KMS-11 (cell line): ENCODE results near the gene WDR77.
A peak's percentile ranks its signal among the peaks of the same experiment; 100 is the strongest.

Source experiments
- H2AFZ ChIP-seq: fragments of 200-600 bp; sonication (generic); 2 replicates; pipeline ENCODE4 v1.6.1; 2016; ENCODE audit warnings: antibody characterized with exemption, mixed run types, low read depth
- H3K27ac ChIP-seq: fragments of 200-600 bp; sonication (generic); 2 replicates; pipeline ENCODE4 v1.6.1; 2016; ENCODE audit warnings: mild to moderate bottlenecking, mixed run types
- H3K27me3 ChIP-seq: fragments of 200-600 bp; sonication (generic); 2 replicates; pipeline ENCODE4 v1.6.1; 2017; ENCODE audit warnings: mild to moderate bottlenecking, low read depth, mixed run types, moderate library complexity; ENCODE audit not compliant: insufficient read depth
- H3K36me3 ChIP-seq: fragments of 200-600 bp; sonication (generic); 2 replicates; pipeline ENCODE4 v1.6.1; 2017; ENCODE audit warnings: mild to moderate bottlenecking, mixed run types; ENCODE audit not compliant: insufficient read depth
- H3K4me1 ChIP-seq: fragments of 200-600 bp; sonication (generic); 2 replicates; pipeline ENCODE4 v1.6.1; 2016; ENCODE audit warnings: mild to moderate bottlenecking, low read depth, mixed run types; ENCODE audit not compliant: poor library complexity, severe bottlenecking
- H3K4me2 ChIP-seq: fragments of 200-600 bp; sonication (generic); 2 replicates; pipeline ENCODE4 v1.7.0; 2016; ENCODE audit warnings: mild to moderate bottlenecking, mixed run types
- H3K4me3 ChIP-seq: fragments of 200-600 bp; sonication (generic); IDR thresholded peaks from 2 replicates; pipeline ENCODE4 v1.6.1; 2017; ENCODE audit warnings: low read depth, low read length, mixed read lengths; ENCODE audit not compliant: insufficient read depth
- H3K79me2 ChIP-seq: fragments of 200-600 bp; sonication (generic); 2 replicates; pipeline ENCODE4 v1.6.1; 2016; ENCODE audit warnings: low read depth, mixed run types; ENCODE audit not compliant: insufficient read depth
- H3K9ac ChIP-seq: fragments of 200-600 bp; sonication (generic); 2 replicates; pipeline ENCODE4 v1.6.1; 2016; ENCODE audit warnings: mild to moderate bottlenecking, mixed run types
- H4K20me1 ChIP-seq: fragments of 200-600 bp; sonication (generic); 2 replicates; pipeline ENCODE4 v1.6.1; 2016; ENCODE audit warnings: mild to moderate bottlenecking, mixed run types; ENCODE audit not compliant: insufficient read depth
- CTCF ChIP-seq: fragments of 200-600 bp; sonication (generic); conservative IDR thresholded peaks from 2 replicates; pipeline ENCODE4 v1.6.1; 2017; ENCODE audit warnings: low read depth, mild to moderate bottlenecking, antibody characterized with exemption, low read length, moderate library complexity, mixed read lengths

Gene WDR77

GRCh38 chr1:111412839-111413238 is 36.2 kb downstream of the WDR77 start:
- Histone ChIP-seq H4K20me1 (no peaks in the 10 kb centered on the region), H3K27me3 (no peaks in the 10 kb centered on the region), H3K4me3 (no peak overlapping the region), H3K4me2 (no peak overlapping the region), H2AFZ (no peak overlapping the region), H3K79me2 (no peaks in the 10 kb centered on the region), H3K4me1 (no peaks in the 10 kb centered on the region), H3K9ac (no peak overlapping the region), H3K27ac (no peak overlapping the region), H3K36me3 (no peaks in the 10 kb centered on the region)
- TF ChIP-seq CTCF: no peak

- H3K79me2 ChIP-seq: no peaks in the 10 kb centered on the region
- H3K4me1 ChIP-seq: peaks cover 24% of the 10 kb centered on the region
- H3K4me2 ChIP-seq: peak overlapping the region; percentile 31; the same call in 1 of the 2 replicates
- no peak overlapping the region for H3K27ac ChIP-seq
- H3K4me3 ChIP-seq: no peak overlapping the region
- H3K9ac ChIP-seq: no peak overlapping the region
- no peaks in the 10 kb centered on the region for H3K36me3 ChIP-seq
- H3K27me3 ChIP-seq: no peaks in the 10 kb centered on the region
- H2AFZ ChIP-seq: no peak overlapping the region
- TF ChIP-seq CTCF: no peak
- H4K20me1 ChIP-seq: no peaks in the 10 kb centered on the region
These were observed 41.8 kb downstream of the WDR77 start for GRCh38 chr1:111407301-111407700.

- H3K4me1 ChIP-seq: peaks cover 24% of the 10 kb centered on the region
- no peaks in the 10 kb centered on the region for H4K20me1 ChIP-seq
- H3K36me3 ChIP-seq: no peaks in the 10 kb centered on the region
- no peak overlapping the region for H3K27ac ChIP-seq
- H2AFZ ChIP-seq: no peak overlapping the region
- H3K79me2 ChIP-seq: no peaks in the 10 kb centered on the region
- no peaks in the 10 kb centered on the region for H3K27me3 ChIP-seq
- no peak overlapping the region for H3K4me3 ChIP-seq
- no peak overlapping the region for H3K9ac ChIP-seq
- no peak for TF ChIP-seq CTCF
- peak overlapping the region; percentile 31 for H3K4me2 ChIP-seq
These were observed 42.7 kb downstream of the WDR77 start for GRCh38 chr1:111406321-111406768.

GRCh38 chr1:111404588-111404987 is 44.5 kb downstream of the WDR77 start:
- H2AFZ ChIP-seq: no peak overlapping the region
- no peak overlapping the region for H3K4me2 ChIP-seq
- peaks cover 24% of the 10 kb centered on the region for H3K4me1 ChIP-seq
- no peak overlapping the region for H3K9ac ChIP-seq
- H3K79me2 ChIP-seq: no peaks in the 10 kb centered on the region
- no peaks in the 10 kb centered on the region for H3K27me3 ChIP-seq
- H3K36me3 ChIP-seq: no peaks in the 10 kb centered on the region
- H4K20me1 ChIP-seq: no peaks in the 10 kb centered on the region
- TF ChIP-seq CTCF: no peak
- no peak overlapping the region for H3K27ac ChIP-seq
- H3K4me3 ChIP-seq: no peak overlapping the region
